ENCODE data around the gene APOBEC3G.

APOBEC3G gene

GRCh38 chr22:39120983-39121382 lies 43.9 kb downstream of the APOBEC3G start:
- no peak for DNase-seq (ENCODE audit: extremely low read depth, insufficient read length)
- Histone ChIP-seq H3K36me3 (ENCODE audit: control insufficient read depth, insufficient read depth, low read length) (no peaks in the 10 kb centered on the region), H3K27me3 (replicated peaks; ENCODE audit: control insufficient read depth, insufficient read depth, low read length) (no peaks in the 10 kb centered on the region), H3K4me3 (replicated peaks; ENCODE audit: low read depth, low read length) (no peak overlapping the region)
- no peak for TF ChIP-seq CTCF (IDR thresholded peaks at IDR 0.05; ENCODE audit: insufficient read depth, low read length, poor library complexity, severe bottlenecking)

- no peaks in the 10 kb centered on the region for H3K36me3 ChIP-seq (ENCODE audit: control insufficient read depth, insufficient read depth, low read length)
- no peak for DNase-seq (ENCODE audit: extremely low read depth, insufficient read length)
- no peaks in the 10 kb centered on the region for H3K27me3 ChIP-seq (replicated peaks; ENCODE audit: control insufficient read depth, insufficient read depth, low read length)
- H3K4me3 ChIP-seq (replicated peaks; ENCODE audit: low read depth, low read length), result no peak overlapping the region
- no peak for TF ChIP-seq CTCF (IDR thresholded peaks at IDR 0.05; ENCODE audit: insufficient read depth, low read length, poor library complexity, severe bottlenecking)
Observed at GRCh38 chr22:39122772-39123470, 45.8 kb downstream of the APOBEC3G start.

GRCh38 chr22:39123751-39124581 lies 46.9 kb downstream of the APOBEC3G start:
- H3K36me3 ChIP-seq (ENCODE audit: control insufficient read depth, insufficient read depth, low read length), result no peaks in the 10 kb centered on the region
- H3K4me3 ChIP-seq (replicated peaks; ENCODE audit: low read depth, low read length), result no peak overlapping the region
- TF ChIP-seq CTCF (IDR thresholded peaks at IDR 0.05; ENCODE audit: insufficient read depth, low read length, poor library complexity, severe bottlenecking), result no peak
- DNase-seq (ENCODE audit: extremely low read depth, insufficient read length), result no peak
- no peaks in the 10 kb centered on the region for H3K27me3 ChIP-seq (replicated peaks; ENCODE audit: control insufficient read depth, insufficient read depth, low read length)

GRCh38 chr22:39125622-39126021 lies 48.5 kb downstream of the APOBEC3G start:
- TF ChIP-seq CTCF (IDR thresholded peaks at IDR 0.05; ENCODE audit: insufficient read depth, low read length, poor library complexity, severe bottlenecking), result no peak
- Histone ChIP-seq H3K36me3 (ENCODE audit: control insufficient read depth, insufficient read depth, low read length) (no peaks in the 10 kb centered on the region), H3K4me3 (replicated peaks; ENCODE audit: low read depth, low read length) (no peak overlapping the region), H3K27me3 (replicated peaks; ENCODE audit: control insufficient read depth, insufficient read depth, low read length) (no peaks in the 10 kb centered on the region)
- DNase-seq (ENCODE audit: extremely low read depth, insufficient read length), result no peak

GRCh38 chr22:39128508-39128907 lies 51.4 kb downstream of the APOBEC3G start:
- H3K36me3 ChIP-seq (ENCODE audit: control insufficient read depth, insufficient read depth, low read length), result no peaks in the 10 kb centered on the region; the same call in 1 of the 2 replicates
- no peaks in the 10 kb centered on the region for H3K27me3 ChIP-seq (replicated peaks; ENCODE audit: control insufficient read depth, insufficient read depth, low read length)
- H3K4me3 ChIP-seq (replicated peaks; ENCODE audit: low read depth, low read length), result no peak overlapping the region
- DNase-seq (ENCODE audit: extremely low read depth, insufficient read length), result no peak
- no peak for TF ChIP-seq CTCF (IDR thresholded peaks at IDR 0.05; ENCODE audit: insufficient read depth, low read length, poor library complexity, severe bottlenecking)

Data from GM06990 (cell line).